ENCODE data around the gene OR2H1. TPM values are rescaled to one million over a fixed set of nuclear protein-coding genes. Genes with fewer than 3 reads are reported as not detected.

OR2H1 gene
- polyA plus RNA-seq, 1 experiment: not detected

- H3K36me3 ChIP-seq (ENCODE audit: control insufficient read depth, insufficient read depth, low read length): no peaks in the 10 kb centered on the region
- ChIA-PET POLR2A (no interaction called here), CTCF (no interaction called here)
- no peak overlapping the region for H3K4me3 ChIP-seq (ENCODE audit: low read depth, low read length)
- no peak for DNase-seq (ENCODE audit: low read depth)
- no peaks in the 10 kb centered on the region for H3K27me3 ChIP-seq (ENCODE audit: control insufficient read depth, insufficient read depth, low read length)
- no peak for TF ChIP-seq CTCF (IDR thresholded peaks at IDR 0.05; ENCODE audit: insufficient read depth, low read depth, low read length)
These were observed 52.8 kb downstream of the OR2H1 start for GRCh38 chr6:29509711-29510110.

- no peak for DNase-seq (ENCODE audit: low read depth)
- ChIA-PET POLR2A (no interaction called here), CTCF (no interaction called here)
- no peaks in the 10 kb centered on the region for H3K36me3 ChIP-seq (ENCODE audit: control insufficient read depth, insufficient read depth, low read length)
- no peak for TF ChIP-seq CTCF (IDR thresholded peaks at IDR 0.05; ENCODE audit: insufficient read depth, low read depth, low read length)
- H3K27me3 ChIP-seq (ENCODE audit: control insufficient read depth, insufficient read depth, low read length): no peaks in the 10 kb centered on the region
- no peak overlapping the region for H3K4me3 ChIP-seq (ENCODE audit: low read depth, low read length)
These were observed 53.2 kb downstream of the OR2H1 start for GRCh38 chr6:29510202-29510601.

- no peak for TF ChIP-seq CTCF (IDR thresholded peaks at IDR 0.05; ENCODE audit: insufficient read depth, low read depth, low read length)
These were observed 53.9 kb downstream of the OR2H1 start for GRCh38 chr6:29510746-29511300.

More at GRCh38 chr6:29510746-29511300, 53.9 kb downstream of the OR2H1 start:
- CTCF ChIA-PET: no interaction called here
- H3K4me3 ChIP-seq (ENCODE audit: low read depth, low read length): no peak overlapping the region
- no peak for DNase-seq (ENCODE audit: low read depth)
- H3K27me3 ChIP-seq (ENCODE audit: control insufficient read depth, insufficient read depth, low read length): no peaks in the 10 kb centered on the region
- H3K36me3 ChIP-seq (ENCODE audit: control insufficient read depth, insufficient read depth, low read length): no peaks in the 10 kb centered on the region
- POLR2A ChIA-PET: no interaction called here

Other genes with a start within 250 kb of the OR2H1 start
- gene OR14J1, start 155.5 kb upstream of the OR2H1 start, polyA plus RNA-seq (2011; rRNA removed): not detected in 2 replicates
- not detected in 2 replicates for gene OR5V1, start 88.3 kb upstream of the OR2H1 start, polyA plus RNA-seq (2011; rRNA removed)
- not detected in 2 replicates for gene OR12D3, start 81.9 kb upstream of the OR2H1 start, polyA plus RNA-seq (2011; rRNA removed)
- gene OR12D2, start 61.5 kb upstream of the OR2H1 start, polyA plus RNA-seq (2011; rRNA removed): not detected in 2 replicates
- gene OR12D1, start 42.2 kb upstream of the OR2H1 start, polyA plus RNA-seq (2011; rRNA removed): not detected in 2 replicates
- gene OR10C1, start 17.8 kb upstream of the OR2H1 start, polyA plus RNA-seq (2011; rRNA removed): not detected in 2 replicates
- gene OR11A1, start 84 bp upstream of the OR2H1 start, polyA plus RNA-seq (2011; rRNA removed): not detected in 2 replicates
- not detected in 2 replicates for gene MAS1L, start 30.8 kb downstream of the OR2H1 start, polyA plus RNA-seq (2011; rRNA removed)
- not detected in 2 replicates for gene UBD, start 102.6 kb downstream of the OR2H1 start, polyA plus RNA-seq (2011; rRNA removed)
- gene OR2H2, start 128.0 kb downstream of the OR2H1 start, polyA plus RNA-seq (2011; rRNA removed): not detected in 2 replicates
- gene GABBR1, start 176.0 kb downstream of the OR2H1 start, polyA plus RNA-seq (2011; rRNA removed): 14.5 and 16.3 TPM in 2 replicates
- not detected in 2 replicates for gene MOG, start 199.9 kb downstream of the OR2H1 start, polyA plus RNA-seq (2011; rRNA removed)
- 0.27 and 0.32 TPM in 2 replicates for gene ZFP57, start 224.0 kb downstream of the OR2H1 start, polyA plus RNA-seq (2011; rRNA removed)